SK-N-SH treated with all-trans-retinoic acid at 6 μM for 48 hours (cell line): Measurements from ENCODE around the gene SLC45A3.

Experiments
- ATAC-seq: fragments of 200-7000 bp; cut with Tn5 transposase; 3 replicates; pipeline ENCODE4 v1.9.1; 2020; ENCODE audit warnings: mild to moderate bottlenecking, moderate library complexity
- BACH2 ChIP-seq: fragments of 250-450 bp; sonication (Bioruptor Pico); IDR thresholded peaks from 2 replicates; pipeline ENCODE4 v1.9.0; 2021; ENCODE audit warnings: mild to moderate bottlenecking, borderline replicate concordance
- CSDC2 ChIP-seq: fragments of 250-450 bp; sonication (Bioruptor Pico); IDR thresholded peaks from 2 replicates; pipeline ENCODE4 v1.5.0; 2020; ENCODE audit warnings: mild to moderate bottlenecking, moderate library complexity
- ESRRG ChIP-seq: fragments of 250-450 bp; sonication (Bioruptor Pico); IDR thresholded peaks from 2 replicates; pipeline ENCODE4 v1.6.1; 2021; ENCODE audit warnings: mild to moderate bottlenecking
- GLIS3 ChIP-seq: fragments of 250-450 bp; sonication (Bioruptor Pico); IDR thresholded peaks from 2 replicates; pipeline ENCODE4 v1.5.0; 2020; ENCODE audit warnings: mild to moderate bottlenecking, moderate library complexity
- ISL1 ChIP-seq: fragments of 250-450 bp; sonication (Bioruptor Pico); IDR thresholded peaks from 2 replicates; pipeline ENCODE4 v2.1.2; 2022; ENCODE audit warnings: mild to moderate bottlenecking, moderate library complexity
- OSR1 ChIP-seq: fragments of 250-450 bp; sonication (Bioruptor Pico); IDR thresholded peaks from 2 replicates; pipeline ENCODE4 v1.8.0; 2022; ENCODE audit warnings: moderate library complexity, mild to moderate bottlenecking, inconsistent platforms
- PPARA ChIP-seq: fragments of 250-450 bp; sonication (Bioruptor Pico); IDR thresholded peaks from 2 replicates; pipeline ENCODE4 v1.5.0; 2020; ENCODE audit warnings: mild to moderate bottlenecking, borderline replicate concordance
- RARB ChIP-seq: fragments of 250-450 bp; sonication (Bioruptor Pico); IDR thresholded peaks from 2 replicates; pipeline ENCODE4 v1.8.0; 2021; ENCODE audit warnings: mild to moderate bottlenecking, moderate library complexity
- SNAI2 ChIP-seq: fragments of 250-450 bp; sonication (Bioruptor Pico); IDR thresholded peaks from 2 replicates; pipeline ENCODE4 v1.5.0; 2020; ENCODE audit warnings: mild to moderate bottlenecking, moderate library complexity
- TCF4 ChIP-seq: fragments of 250-450 bp; sonication (Bioruptor Pico); IDR thresholded peaks from 2 replicates; pipeline ENCODE4 v1.8.0; 2021; ENCODE audit warnings: mild to moderate bottlenecking, moderate library complexity, borderline replicate concordance
- ZC3H10 ChIP-seq: fragments of 250-450 bp; sonication (Bioruptor Pico); IDR thresholded peaks from 2 replicates; pipeline ENCODE4 v1.5.1; 2021; ENCODE audit warnings: mild to moderate bottlenecking, moderate library complexity
- ZFP3 ChIP-seq: fragments of 250-450 bp; sonication (Bioruptor Pico); IDR thresholded peaks from 2 replicates; pipeline ENCODE4 v1.5.0; 2020; ENCODE audit warnings: mild to moderate bottlenecking, moderate library complexity
- ZFP30 ChIP-seq: fragments of 450-650 bp; formaldehyde crosslinking; IDR thresholded peaks from 2 replicates; pipeline ENCODE4 v1.5.0; 2022; ENCODE audit warnings: mild to moderate bottlenecking, moderate library complexity
- ZNF565 ChIP-seq: fragments of 450-650 bp; formaldehyde crosslinking; conservative IDR thresholded peaks from 2 replicates; pipeline ENCODE4 v1.5.0; 2020; ENCODE audit warnings: low read depth, mild to moderate bottlenecking, moderate library complexity
- ZNF8 ChIP-seq: fragments of 450-650 bp; formaldehyde crosslinking; IDR thresholded peaks from 2 replicates; pipeline ENCODE4 v1.5.0; 2020; ENCODE audit warnings: mild to moderate bottlenecking, moderate library complexity
- TF ChIP-seq, protein P1 (sequence below): fragments of 250-450 bp; sonication (Bioruptor Pico); IDR thresholded peaks from 2 replicates; pipeline ENCODE4 v1.8.0; 2020; ENCODE audit warnings: mild to moderate bottlenecking, moderate library complexity, borderline replicate concordance
- TF ChIP-seq, protein P2 (sequence below): fragments of 250-450 bp; sonication (Bioruptor Pico); IDR thresholded peaks from 2 replicates; pipeline ENCODE4 v1.8.0; 2021; ENCODE audit warnings: low read depth, mild to moderate bottlenecking, moderate library complexity, borderline replicate concordance
- TF ChIP-seq, protein P3 (sequence below): fragments of 250-450 bp; sonication (Bioruptor Pico); IDR thresholded peaks from 2 replicates; pipeline ENCODE4 v1.5.1; 2020; ENCODE audit warnings: low read depth, mild to moderate bottlenecking, moderate library complexity
- TF ChIP-seq, protein P4 (sequence below): fragments of 250-450 bp; sonication (Bioruptor Pico); IDR thresholded peaks from 2 replicates; pipeline ENCODE4 v1.5.0; 2020; ENCODE audit warnings: mild to moderate bottlenecking, moderate library complexity
- TF ChIP-seq, protein P5 (sequence below): fragments of 250-450 bp; sonication (Bioruptor Pico); IDR thresholded peaks from 2 replicates; pipeline ENCODE4 v1.5.1; 2021; ENCODE audit warnings: mild to moderate bottlenecking, moderate library complexity

Gene SLC45A3

DNA sequence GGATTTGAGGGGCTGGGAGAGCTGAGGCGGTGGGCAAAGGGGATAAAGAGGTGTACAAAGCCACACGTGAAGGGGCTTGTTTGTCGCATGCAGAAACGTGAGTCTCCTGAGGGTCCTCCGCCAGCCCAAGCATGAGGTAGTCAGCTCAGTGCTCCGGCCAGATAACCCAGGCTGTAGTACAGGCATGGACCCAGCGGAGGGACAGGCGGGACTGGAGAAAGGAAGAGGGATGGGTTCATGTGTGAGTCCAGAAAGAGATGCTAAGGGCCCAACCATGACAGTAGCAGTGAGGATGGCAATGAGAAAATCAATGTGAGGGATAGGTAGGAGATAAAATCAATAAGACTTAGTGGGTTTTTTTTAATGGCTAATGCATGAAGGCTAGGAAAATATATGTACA is 34.8 kb downstream of the SLC45A3 start:
- TF ChIP-seq, protein P1, sequence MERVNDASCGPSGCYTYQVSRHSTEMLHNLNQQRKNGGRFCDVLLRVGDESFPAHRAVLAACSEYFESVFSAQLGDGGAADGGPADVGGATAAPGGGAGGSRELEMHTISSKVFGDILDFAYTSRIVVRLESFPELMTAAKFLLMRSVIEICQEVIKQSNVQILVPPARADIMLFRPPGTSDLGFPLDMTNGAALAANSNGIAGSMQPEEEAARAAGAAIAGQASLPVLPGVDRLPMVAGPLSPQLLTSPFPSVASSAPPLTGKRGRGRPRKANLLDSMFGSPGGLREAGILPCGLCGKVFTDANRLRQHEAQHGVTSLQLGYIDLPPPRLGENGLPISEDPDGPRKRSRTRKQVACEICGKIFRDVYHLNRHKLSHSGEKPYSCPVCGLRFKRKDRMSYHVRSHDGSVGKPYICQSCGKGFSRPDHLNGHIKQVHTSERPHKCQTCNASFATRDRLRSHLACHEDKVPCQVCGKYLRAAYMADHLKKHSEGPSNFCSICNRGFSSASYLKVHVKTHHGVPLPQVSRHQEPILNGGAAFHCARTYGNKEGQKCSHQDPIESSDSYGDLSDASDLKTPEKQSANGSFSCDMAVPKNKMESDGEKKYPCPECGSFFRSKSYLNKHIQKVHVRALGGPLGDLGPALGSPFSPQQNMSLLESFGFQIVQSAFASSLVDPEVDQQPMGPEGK: no peak
- TF ChIP-seq ZFP30 (no peak), GLIS3 (CRISPR knock-in tag) (no peak), PPARA (CRISPR knock-in tag) (no peak), ZC3H10 (CRISPR knock-in tag) (no peak), ZFP3 (CRISPR knock-in tag) (no peak), ZNF565 (CRISPR knock-in tag) (no peak), ESRRG (CRISPR knock-in tag) (no peak), TCF4 (CRISPR knock-in tag) (no peak), RARB (CRISPR knock-in tag) (no peak), BACH2 (CRISPR knock-in tag) (no peak), OSR1 (CRISPR knock-in tag) (no peak)
- TF ChIP-seq, protein P2, sequence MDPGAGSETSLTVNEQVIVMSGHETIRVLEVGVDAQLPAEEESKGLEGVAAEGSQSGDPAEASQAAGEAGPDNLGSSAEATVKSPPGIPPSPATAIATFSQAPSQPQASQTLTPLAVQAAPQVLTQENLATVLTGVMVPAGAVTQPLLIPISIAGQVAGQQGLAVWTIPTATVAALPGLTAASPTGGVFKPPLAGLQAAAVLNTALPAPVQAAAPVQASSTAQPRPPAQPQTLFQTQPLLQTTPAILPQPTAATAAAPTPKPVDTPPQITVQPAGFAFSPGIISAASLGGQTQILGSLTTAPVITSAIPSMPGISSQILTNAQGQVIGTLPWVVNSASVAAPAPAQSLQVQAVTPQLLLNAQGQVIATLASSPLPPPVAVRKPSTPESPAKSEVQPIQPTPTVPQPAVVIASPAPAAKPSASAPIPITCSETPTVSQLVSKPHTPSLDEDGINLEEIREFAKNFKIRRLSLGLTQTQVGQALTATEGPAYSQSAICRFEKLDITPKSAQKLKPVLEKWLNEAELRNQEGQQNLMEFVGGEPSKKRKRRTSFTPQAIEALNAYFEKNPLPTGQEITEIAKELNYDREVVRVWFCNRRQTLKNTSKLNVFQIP: no peak
- TF ChIP-seq, protein P3, sequence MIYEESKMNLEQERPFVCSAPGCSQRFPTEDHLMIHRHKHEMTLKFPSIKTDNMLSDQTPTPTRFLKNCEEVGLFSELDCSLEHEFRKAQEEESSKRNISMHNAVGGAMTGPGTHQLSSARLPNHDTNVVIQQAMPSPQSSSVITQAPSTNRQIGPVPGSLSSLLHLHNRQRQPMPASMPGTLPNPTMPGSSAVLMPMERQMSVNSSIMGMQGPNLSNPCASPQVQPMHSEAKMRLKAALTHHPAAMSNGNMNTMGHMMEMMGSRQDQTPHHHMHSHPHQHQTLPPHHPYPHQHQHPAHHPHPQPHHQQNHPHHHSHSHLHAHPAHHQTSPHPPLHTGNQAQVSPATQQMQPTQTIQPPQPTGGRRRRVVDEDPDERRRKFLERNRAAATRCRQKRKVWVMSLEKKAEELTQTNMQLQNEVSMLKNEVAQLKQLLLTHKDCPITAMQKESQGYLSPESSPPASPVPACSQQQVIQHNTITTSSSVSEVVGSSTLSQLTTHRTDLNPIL (CRISPR knock-in tag): no peak
- TF ChIP-seq, protein P4, sequence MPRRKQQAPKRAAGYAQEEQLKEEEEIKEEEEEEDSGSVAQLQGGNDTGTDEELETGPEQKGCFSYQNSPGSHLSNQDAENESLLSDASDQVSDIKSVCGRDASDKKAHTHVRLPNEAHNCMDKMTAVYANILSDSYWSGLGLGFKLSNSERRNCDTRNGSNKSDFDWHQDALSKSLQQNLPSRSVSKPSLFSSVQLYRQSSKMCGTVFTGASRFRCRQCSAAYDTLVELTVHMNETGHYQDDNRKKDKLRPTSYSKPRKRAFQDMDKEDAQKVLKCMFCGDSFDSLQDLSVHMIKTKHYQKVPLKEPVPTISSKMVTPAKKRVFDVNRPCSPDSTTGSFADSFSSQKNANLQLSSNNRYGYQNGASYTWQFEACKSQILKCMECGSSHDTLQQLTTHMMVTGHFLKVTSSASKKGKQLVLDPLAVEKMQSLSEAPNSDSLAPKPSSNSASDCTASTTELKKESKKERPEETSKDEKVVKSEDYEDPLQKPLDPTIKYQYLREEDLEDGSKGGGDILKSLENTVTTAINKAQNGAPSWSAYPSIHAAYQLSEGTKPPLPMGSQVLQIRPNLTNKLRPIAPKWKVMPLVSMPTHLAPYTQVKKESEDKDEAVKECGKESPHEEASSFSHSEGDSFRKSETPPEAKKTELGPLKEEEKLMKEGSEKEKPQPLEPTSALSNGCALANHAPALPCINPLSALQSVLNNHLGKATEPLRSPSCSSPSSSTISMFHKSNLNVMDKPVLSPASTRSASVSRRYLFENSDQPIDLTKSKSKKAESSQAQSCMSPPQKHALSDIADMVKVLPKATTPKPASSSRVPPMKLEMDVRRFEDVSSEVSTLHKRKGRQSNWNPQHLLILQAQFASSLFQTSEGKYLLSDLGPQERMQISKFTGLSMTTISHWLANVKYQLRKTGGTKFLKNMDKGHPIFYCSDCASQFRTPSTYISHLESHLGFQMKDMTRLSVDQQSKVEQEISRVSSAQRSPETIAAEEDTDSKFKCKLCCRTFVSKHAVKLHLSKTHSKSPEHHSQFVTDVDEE: no peak
- TF ChIP-seq, protein P5, sequence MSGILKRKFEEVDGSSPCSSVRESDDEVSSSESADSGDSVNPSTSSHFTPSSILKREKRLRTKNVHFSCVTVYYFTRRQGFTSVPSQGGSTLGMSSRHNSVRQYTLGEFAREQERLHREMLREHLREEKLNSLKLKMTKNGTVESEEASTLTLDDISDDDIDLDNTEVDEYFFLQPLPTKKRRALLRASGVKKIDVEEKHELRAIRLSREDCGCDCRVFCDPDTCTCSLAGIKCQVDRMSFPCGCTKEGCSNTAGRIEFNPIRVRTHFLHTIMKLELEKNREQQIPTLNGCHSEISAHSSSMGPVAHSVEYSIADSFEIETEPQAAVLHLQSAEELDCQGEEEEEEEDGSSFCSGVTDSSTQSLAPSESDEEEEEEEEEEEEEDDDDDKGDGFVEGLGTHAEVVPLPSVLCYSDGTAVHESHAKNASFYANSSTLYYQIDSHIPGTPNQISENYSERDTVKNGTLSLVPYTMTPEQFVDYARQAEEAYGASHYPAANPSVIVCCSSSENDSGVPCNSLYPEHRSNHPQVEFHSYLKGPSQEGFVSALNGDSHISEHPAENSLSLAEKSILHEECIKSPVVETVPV: no peak
- ATAC-seq: no peak

DNA sequence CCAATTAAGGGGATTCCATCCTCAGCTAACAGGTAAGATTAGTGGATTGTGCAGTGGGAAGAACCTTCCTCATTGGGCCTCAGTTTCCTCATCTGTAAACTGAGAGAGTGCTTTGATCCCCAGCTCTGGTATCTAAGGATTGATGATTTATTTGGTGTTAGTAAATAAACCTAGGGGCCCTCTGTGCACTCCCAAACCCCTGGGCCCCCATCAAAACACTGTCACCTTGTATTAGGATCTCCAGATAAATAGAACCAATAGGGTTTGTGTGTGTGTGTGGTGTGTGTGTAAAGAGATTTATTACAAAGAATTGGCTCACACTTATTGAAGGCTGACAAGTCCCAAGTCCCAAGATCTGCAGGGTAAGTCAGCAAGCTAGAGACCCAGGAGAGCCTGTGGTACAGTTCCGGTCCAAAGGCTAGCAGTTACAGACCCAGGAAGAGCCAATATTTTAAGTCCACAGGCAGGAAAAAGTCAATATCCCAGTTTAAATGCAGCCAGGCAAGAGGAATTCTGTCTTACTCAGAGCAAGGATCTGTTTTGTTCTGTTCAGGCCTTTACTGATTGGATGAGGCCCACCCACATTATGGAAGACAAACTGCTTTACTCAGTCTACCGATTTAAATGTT is 37.5 kb downstream of the SLC45A3 start:
- TF ChIP-seq GLIS3 (CRISPR knock-in tag) (no peak), ZFP30 (no peak), CSDC2 (CRISPR knock-in tag) (no peak), RARB (CRISPR knock-in tag) (no peak), ZNF8 (CRISPR knock-in tag) (no peak), OSR1 (CRISPR knock-in tag) (no peak), SNAI2 (no peak), ZNF565 (CRISPR knock-in tag) (no peak), ESRRG (CRISPR knock-in tag) (no peak), ISL1 (CRISPR knock-in tag) (no peak), PPARA (CRISPR knock-in tag) (no peak)
- TF ChIP-seq, protein P4: no peak
- TF ChIP-seq, protein P3 (CRISPR knock-in tag): no peak
- TF ChIP-seq, protein P5: no peak
- TF ChIP-seq, protein P1: no peak
- TF ChIP-seq, all 23 proteins: peak for 0
- ATAC-seq: no peak
